ENCODE results near the gene SLC6A5.
"Not testable (repeated sequence)": the region's sequence is repeated elsewhere in the genome, so short reads cannot be mapped to it uniquely, and the experiment has no call there.

The SLC6A5 gene

DNA sequence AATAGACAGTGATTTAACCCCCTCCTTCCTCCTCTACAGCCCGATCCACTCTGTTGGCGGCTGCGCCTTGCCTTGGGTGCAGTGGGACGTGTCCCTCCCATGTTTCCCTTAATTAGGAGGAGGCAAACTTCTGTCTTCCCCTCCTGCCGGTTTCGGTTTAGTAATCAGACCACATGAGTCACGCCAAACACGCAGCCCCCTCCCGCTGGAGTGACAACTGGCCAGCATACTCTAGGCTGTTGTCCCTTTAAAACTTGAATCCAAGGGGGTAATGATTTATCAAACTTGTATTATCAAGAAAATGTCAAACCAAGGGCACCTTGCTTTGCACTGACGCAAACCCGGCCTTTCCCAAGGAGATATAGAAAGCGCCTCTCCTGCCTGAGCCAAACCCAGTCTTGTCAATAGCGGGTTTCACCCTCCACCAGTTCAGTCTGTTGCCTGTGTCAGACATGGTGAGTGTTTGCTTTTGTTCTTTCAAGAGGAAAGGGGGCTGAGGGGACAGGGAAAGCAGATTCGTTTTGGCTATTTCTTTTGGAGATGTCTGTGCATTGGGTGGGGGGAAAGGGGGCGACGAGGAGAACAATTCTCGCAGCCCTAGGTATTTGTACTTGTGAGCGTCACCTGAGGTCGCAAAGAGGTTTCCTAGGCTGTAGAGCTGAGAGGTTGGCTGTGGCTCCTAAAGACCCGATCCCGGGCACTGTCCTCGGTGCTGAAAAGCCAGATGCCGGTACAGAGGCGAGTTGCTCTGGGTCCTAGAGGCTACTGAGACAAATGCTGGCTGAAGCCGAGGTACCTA lies at the start of gene SLC6A5:
Gene SLC6A5 (plus strand): TSS at position 388 of the 799 bp plus-strand sequence. CDS start 65 bp downstream, at position 453.
- DNase-seq (ENCODE audit: low spot score), result peak; percentile 72

DNA sequence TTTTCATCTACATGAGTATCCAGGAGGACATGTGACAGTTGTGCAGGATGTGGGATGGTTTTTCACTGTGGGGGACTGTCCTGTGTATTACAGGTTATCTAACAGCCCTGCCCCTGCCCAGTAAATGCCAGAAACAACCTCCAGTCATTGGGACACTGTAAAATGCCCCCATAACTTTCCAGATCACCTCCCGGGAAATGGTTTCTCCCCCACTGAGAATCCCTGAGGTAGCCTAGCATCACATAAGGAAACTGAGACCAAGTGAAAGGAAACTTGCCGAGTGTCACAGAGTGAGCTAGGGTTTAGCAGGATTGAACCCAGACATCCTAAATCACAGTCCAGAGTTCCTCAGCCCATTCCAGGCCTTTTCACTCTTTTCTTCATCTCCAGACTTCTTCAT lies 48.3 kb upstream of the SLC6A5 start:
- DNase-seq (ENCODE audit: low spot score), result no peak

DNA sequence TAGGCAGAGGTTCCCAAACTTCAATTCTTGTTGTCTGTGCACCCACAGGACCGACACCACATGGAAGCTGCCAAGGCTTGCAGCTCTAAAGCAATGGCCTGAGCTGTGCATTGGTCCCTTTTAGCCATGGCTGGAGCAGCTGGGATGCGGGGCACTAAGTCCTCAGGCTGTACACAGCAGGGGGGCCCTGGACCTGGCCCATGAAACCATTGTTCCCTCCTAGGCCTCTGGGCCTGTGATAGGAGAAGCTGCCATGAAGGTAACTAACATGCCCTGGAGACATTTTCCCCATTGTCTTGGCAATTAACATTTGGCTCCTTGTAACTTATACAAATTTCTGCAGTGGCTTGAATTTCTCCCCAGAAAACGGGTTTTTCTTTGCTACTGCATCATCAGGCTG lies 43.6 kb upstream of the SLC6A5 start:
- DNase-seq (ENCODE audit: low spot score), result no peak

DNA sequence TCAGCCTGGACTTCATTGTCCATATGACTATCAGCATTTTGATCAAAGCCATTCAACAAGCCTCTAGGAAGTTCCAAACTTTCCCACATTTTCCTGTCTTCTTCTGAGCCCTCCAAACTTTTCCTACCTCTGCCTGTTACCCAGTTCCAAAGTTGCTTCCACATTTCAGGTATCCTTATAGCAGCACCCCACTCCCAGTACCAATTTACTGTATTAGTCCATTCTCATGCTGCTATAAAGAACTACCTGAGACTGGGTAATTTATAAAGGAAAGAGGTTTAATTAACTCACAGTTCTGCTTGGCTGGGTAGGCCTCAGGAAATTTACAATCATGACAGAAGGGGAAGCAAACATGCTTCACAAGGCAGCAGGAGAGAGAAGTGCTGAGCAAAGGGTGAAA lies 43.0 kb upstream of the SLC6A5 start:
- DNase-seq (ENCODE audit: low spot score), result not testable (repeated sequence)

DNA sequence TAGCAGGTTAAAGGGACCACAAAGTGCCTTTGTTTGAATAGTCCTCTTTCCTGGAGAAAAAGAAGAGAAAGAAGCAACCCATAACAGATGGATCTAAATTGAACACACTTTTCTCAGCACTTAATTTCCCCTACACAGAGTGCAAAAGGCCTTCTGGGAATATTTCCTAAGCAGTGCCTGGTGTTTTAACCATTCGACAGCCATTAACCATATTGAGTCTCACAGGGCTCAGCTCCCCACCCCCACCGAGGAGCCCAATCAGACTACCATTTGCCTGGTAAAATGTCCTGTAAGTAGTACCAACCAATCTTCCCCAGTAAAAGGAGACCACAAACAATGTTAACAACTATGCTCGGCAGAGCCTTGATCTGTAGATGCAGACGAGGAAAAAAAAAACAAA lies 40.7 kb upstream of the SLC6A5 start:
- DNase-seq (ENCODE audit: low spot score), result no peak

DNA sequence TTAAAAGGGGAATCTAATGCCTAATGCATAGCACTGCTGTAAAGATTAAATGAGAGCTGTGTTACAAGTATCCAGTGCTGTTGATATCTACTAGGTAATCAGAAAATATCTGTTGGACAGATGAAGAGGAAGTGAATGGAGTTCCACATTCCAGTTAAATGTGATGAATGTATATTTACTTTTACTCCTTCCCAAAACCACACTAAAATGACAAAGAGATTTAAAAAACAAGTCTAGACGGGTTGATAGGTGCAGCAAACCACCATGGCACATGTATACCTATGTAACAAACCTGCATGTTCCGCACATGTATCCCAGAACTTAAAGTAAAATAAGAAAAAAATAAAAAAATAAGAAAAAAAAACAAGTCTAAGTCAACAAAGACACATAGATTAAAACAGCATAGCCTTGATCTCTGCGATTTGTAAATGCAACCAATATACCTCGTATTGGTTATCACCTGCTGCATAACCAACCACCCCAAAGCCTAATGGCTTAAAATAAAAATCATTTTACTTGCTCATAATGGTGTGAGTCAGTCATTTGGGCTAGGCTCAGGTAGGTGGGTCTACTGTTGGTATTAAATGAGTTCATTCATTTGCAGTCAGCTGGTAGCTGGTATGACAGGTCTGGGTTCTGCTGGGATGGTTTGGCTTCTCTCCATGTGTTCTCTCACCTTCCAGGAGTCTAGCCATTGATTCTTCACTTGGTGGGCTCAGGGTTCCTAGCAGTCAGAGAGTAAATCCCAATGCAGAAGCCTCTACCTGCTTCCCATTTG lies 39.7 kb upstream of the SLC6A5 start:
- no peak for DNase-seq (ENCODE audit: low spot score)

DNA sequence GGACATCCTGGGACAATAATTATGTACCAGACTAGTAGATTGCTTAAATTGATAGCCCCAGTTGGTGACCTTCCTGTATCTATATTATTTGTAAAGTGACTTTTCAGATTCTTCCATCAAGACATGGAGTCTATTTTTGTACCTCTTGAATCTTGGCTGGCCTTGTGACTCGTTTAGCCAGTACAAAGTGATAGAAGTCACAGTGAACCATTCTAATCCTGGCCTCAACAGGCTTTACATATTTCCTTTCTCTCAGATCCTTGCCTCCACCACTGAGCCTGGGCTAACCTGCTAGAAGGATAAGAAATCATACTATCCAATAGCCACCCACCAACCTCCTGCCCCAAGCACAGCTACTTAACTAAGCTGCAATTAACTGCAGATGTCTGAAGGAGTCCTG lies 37.5 kb upstream of the SLC6A5 start:
- DNase-seq (ENCODE audit: low spot score), result no peak

DNA sequence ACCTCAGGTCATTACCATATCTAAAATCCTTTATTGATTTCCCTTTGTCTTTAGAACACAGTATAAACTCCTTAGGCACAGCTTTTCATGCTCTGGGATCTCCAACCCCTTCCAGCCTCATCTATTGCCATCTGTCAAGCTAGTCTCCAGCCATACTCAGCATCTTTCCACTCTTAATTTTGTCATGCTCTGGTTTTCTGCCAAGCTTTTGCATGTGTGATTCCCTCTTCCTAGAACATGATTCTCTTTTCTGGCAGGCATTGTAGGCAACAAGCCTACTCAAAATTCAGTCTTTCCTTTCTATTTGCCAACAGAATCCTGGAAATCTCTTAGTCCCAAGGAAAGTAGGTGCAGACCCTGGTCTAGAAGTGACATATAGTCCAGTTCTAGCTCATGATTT lies 35.5 kb upstream of the SLC6A5 start:
- DNase-seq (ENCODE audit: low spot score), result no peak

DNA sequence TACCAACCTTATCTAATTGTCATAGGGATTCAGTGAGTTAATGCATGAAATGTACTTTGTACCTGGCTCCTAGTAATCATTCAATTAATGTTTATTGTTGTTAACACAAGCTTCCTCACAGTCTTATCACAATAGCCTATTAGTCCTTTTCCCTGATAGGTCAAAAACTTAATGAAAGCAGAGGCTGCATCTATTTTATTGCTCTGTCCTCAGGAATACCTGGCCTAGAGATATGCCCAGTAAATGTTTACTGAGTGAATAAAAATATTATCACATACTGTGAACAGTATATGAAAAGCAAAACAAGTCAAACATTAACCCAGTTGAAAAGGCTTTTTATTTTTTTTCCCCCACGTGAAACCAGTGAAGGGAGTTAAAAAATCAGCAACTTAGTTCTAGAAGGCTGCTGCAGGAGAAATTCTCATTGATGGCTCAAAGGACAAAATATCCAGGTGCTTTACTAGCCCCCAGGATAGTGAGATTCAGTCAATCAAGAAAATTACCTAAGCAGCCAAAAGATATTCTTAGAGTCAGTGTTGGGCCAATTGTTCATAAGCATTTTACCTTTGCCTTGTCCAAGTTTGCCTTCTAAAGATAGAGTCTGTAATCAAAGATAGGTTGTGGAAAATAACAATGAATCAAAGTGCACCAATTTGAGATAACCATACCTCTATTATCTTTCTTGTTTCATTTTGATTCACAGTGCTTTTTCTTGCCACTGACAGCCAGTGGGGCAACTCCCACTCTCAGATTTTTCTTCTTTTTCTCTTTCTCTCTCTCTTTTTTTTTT lies 34.4 kb upstream of the SLC6A5 start:
- no peak for DNase-seq (ENCODE audit: low spot score)

DNA sequence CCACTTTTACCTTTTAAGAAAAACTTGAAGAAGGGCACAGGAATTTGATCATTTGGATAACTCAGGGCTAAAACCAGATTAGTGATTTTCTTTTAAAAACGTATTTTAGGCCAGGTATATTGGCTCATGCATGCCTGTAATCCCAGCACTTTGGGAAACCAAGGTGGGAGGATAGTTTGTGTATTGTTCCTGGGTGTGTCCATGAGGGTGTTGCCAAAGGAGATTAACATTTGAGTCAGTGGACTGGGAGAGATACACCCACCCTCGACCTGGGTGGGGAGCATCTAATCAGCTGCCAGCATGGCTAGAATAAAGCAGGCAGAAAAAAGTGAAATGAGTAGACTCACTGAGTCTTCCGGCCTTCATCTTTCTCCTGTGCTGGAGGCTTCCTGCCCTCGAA lies 33.3 kb upstream of the SLC6A5 start:
- DNase-seq (ENCODE audit: low spot score), result not testable (repeated sequence)

DNA sequence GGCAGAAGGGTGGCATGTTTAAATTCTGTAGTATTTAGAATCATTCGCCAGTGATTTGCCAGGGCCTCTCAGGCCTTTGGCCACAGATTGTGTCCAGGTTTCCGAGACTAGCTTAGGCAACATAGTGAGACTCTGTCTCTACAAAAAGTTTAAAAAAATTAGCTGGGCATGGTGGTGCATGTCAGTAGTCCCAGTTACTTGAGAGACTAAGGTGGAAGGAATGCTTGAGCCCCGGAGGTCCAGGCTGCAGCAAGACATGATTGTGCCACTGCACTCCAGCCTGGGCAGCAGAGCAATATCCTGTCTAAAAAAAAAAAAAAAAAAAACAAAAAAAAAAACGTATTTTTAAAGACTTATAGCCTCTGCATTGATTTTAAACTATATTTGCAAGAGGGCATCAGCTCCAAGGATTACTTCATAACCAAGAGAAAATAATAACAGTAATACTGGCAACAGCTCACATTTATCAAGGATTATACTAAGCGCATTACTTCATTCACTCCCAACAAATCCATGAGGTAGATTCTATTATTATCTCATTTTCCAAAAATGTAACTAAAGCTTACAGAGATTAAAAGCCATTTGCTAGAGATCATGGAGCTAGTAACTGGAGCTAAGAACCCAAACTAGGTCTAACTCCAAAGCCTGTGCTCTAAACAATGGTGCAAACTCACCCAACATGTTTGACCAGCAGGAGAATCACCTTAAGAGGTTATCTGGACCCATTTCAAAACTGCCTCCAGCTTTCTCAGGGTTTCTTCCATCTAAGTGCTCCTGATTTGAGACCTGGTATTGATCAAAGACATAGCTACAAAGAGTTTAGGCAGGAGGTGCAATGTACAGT lies 32.6 kb upstream of the SLC6A5 start:
- DNase-seq (ENCODE audit: low spot score), result no peak

DNA sequence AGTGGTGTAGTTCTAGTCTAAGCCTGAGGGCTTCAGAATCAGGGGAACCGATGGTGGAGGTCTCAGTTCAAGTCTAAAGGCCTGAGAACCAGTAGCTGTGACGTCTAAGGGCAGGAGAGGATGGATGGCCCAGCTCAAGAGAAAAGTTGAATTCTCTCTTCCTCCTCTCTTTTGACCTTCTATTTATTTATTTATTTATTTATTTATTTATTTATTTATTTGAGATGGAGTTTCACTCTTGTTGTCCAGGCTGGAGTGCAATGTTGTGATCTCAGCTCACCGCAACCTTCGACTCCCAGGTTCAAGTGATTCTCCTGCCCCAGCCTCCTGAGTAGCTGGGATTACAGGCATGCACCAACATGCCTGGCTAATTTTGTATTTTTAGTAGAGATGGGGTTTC lies 19.7 kb upstream of the SLC6A5 start:
- not testable (repeated sequence) for DNase-seq (ENCODE audit: low spot score)

DNA sequence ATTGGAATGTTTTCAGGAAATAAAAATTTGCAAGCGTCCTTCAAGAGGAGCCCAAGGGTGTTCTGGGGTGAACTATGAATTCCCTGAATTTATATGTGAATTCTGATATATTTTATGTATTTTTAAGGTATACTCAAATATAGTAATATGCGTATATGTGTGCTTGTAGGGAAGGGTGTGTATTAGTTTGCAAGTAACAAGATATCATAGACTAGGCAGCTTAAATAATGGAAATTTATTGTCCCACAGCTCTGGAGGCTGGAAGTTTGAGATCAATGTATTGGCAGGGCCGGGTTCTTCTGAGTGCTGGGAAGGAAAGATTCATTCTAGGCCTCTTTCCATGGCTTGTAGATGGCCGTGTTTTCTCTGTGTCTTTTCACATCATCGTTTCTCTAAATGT lies 16.2 kb upstream of the SLC6A5 start:
- DNase-seq (ENCODE audit: low spot score), result no peak

DNA sequence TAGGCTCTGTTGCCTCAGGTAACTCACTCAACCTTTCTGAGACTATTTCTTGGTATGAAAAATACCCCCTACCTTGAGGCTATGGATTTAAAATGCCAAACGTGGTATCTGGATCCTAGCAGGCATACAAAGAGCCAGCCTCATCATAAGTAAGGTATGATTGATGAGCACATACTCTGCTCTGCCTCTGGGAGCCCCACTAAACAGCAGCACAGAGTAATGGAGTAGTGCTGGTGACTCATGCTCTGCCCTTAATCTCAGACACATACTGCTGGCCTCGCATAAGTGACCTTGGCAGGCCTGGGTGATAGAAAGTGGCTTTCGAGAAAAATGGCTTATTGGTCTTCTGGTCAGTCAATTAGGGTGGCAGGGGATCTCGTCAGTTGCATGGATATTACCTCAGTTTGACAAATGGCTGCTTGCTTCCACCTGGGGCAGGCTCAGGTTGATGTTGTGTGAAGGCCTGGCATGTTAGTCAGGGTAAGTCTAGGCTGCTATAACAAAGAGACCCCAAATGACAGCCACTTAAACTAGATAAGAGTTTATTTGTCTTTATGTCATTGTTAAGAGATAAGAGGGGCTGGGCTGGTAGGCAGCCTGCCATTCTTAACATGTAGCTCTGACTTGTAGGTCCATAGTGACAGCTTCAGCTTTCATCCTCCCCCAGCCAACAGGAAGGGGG lies 15.2 kb upstream of the SLC6A5 start:
- DNase-seq (ENCODE audit: low spot score), result no peak

DNA sequence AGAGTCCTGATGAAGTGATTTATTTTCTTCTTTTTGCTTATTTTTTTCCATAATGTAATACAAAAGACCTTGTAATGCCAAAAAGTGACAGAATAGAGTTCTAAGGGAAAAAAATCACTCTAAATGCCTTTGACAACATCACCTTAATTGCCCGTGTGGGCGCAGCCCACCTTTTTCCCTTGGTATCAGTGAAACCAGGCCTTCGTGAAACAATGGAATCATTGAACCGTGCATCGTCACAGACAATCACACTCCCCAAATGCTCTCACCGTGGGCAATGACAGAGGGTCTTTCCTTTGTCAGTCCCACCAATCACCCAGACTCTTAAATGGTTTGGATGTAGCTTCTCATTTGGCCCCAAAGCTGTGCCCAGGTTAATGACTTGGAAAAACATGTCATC lies 9.6 kb upstream of the SLC6A5 start:
- no peak for DNase-seq (ENCODE audit: low spot score)

DNA sequence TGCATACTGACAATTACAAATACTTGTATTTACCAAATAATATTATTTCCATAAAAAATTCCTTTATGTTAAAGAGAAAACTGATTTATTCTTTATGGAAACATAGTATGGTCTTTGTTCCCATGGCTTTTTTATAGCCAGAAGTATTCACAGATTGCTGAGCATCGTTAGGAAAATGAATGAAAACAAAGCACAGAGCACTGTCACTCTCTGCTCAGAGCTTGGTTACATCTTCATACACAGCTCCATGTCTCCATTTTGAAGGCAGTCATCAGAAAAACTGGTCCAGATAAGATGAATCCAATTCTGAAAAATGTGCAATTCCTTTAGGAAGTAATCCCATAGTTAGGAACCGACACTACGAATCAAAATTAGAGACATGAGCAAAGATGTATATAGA lies 9.0 kb upstream of the SLC6A5 start:
- no peak for DNase-seq (ENCODE audit: low spot score)

DNA sequence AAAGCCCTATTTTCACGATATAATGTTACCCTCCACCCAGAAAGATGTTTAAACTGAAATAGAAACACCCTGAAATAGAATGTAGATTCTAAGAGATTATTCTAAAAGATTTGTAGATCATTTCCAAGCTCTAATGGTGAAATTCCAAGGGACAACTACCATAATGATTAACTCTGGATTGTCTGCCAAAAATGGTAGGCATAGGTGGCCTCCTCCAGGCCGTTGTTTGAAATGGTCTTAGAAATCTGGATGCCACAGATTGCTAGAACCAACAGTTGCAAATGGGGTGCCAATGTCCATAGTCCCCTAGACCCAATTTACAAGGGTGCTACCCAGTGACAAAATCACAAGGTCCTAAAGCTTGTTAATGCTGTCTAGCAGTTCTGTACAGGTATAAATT lies 6.7 kb upstream of the SLC6A5 start:
- no peak for DNase-seq (ENCODE audit: low spot score)

DNA sequence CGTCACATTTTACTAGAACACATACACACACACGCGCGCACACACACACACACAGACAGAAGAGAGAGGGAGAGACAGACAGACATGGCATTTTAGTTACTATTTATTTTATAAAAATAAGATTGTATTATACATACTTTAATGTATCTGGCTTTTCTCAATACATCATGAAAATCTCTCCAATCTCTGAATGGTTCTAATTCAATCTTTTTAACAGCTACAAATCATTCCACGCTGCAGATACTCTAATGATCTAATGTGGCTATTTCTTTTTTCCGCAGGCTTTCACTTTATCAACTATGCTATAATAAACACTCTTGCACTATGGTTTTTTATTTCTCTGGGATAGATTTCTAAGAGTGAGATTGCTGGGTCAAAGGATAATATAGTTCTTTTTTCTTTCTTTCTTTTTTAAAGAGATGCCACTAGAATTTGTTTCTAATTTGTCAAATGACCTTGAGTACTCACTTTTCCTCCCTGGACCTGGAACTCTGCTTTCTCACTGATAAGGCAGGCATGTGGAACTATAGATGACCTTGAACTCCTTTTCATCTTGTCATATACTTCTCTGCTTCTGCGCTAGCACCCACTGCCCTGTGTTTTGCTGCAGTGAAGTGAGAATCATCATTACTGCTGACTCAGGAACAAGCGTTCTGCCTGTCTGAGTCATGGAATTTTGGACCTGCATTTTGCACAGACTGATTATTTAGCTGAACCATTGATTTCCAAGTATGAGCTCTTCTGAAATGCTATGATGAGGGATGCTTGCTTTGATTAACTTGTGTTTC lies 4.9 kb upstream of the SLC6A5 start:
- no peak for DNase-seq (ENCODE audit: low spot score)

DNA sequence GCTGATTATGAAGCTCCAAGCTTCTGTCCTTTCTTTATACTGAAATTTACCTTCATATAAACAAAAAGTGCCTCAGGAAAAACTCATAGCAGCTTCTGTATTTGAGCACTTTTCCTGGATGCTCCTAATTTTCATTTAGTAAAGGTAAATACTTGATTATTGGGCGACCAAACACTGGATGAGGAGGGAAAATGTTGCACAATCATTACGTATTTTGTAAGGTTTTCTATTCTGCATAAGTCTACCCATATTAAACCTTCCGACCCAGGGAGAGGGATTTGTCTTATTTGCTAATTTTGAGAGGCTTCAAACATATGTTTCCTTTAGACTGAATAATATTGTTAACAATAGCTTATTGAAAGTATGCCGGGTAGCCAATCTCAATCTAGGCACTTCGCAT lies 4.3 kb upstream of the SLC6A5 start:
- DNase-seq (ENCODE audit: low spot score), result no peak
